Chondrocyte (in vitro differentiated cells): ENCODE results near the gene PFKP. TPM values are rescaled to one million over a fixed set of nuclear protein-coding genes. Genes with fewer than 3 reads are reported as not detected.

Experiments
- DNase-seq: peaks from one replicate; pipeline ENCODE4 v3.0.0; 2021; ENCODE audit warnings: mixed read lengths, low spot score
- H3K27ac Mint-ChIP-seq: one replicate; pipeline ENCODE4 v1.8.0; 2021; ENCODE audit warnings: mild to moderate bottlenecking, moderate library complexity, mixed read lengths; ENCODE audit not compliant: unreplicated experiment
- H3K27me3 Mint-ChIP-seq: 2 replicates; pipeline ENCODE4 v1.8.0; 2021; ENCODE audit warnings: low read depth, mixed read lengths
- H3K36me3 Mint-ChIP-seq: 2 replicates; pipeline ENCODE4 v1.8.0; 2021; ENCODE audit warnings: low read depth, mixed read lengths
- H3K4me1 Mint-ChIP-seq: 2 replicates; pipeline ENCODE4 v1.8.0; 2021; ENCODE audit warnings: low read depth, mild to moderate bottlenecking, mixed read lengths
- H3K4me3 Mint-ChIP-seq: one replicate; pipeline ENCODE4 v1.8.0; 2021; ENCODE audit warnings: mild to moderate bottlenecking, moderate library complexity, mixed read lengths; ENCODE audit not compliant: unreplicated experiment
- H3K9me3 Mint-ChIP-seq: 2 replicates; pipeline ENCODE4 v1.8.0; 2021; ENCODE audit warnings: low read depth, mixed read lengths
- total RNA-seq: library from RNA; stranded (reverse); gene quantifications from 3 replicates; pipeline ENCODE4 v1.2.1, GENCODE V29; 2021
- TF ChIP-seq, protein P1 (sequence below): fragments of 200-600 bp; sonication (generic); IDR thresholded peaks from 2 replicates; pipeline ENCODE4 v1.5.0; 2021; ENCODE audit warnings: antibody characterized with exemption, mild to moderate bottlenecking, moderate library complexity

PFKP gene
- total RNA-seq, 1 donor from 2014 or later = 182 TPM

DNA sequence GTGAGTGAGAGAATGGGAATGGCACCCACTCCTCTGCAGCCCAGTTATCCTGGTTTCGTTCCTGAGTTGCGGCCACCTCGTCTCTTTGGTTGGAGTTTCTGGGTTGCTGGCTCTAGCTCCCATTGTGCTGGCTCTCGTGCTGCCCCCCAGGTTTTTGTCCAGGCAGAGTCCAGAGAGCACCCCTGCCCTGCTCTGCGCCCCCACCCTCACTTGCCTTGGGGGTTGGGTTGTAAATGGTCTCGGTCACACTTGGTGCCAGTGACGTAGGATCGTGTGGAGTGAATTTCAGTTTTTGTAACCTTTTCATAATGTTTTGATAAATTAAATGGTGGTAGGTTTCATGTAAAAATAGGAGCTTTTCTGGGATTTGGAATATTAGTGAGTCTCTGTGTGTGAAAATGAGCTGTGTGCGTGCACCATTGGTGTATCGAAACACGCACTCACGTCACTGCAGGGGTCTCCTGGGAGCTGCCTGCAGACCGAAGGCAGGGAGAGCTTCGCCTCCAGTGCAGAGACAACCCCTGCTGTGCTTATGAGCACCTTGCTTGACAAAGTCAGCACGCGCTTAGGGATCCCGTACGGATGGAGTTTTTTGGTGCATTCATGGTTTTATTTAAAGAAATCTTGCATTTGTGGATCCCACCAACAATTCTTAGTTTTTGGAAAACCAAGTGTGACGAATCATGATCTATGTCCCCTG is 32.9 kb downstream of the PFKP start:
- H3K27me3 Mint-ChIP-seq = no peaks in the 10 kb centered on the region
- no peaks in the 10 kb centered on the region for H3K9me3 Mint-ChIP-seq
- H3K36me3 Mint-ChIP-seq = peaks cover 36% of the 10 kb centered on the region
- no peak for DNase-seq
- TF ChIP-seq, protein P1, sequence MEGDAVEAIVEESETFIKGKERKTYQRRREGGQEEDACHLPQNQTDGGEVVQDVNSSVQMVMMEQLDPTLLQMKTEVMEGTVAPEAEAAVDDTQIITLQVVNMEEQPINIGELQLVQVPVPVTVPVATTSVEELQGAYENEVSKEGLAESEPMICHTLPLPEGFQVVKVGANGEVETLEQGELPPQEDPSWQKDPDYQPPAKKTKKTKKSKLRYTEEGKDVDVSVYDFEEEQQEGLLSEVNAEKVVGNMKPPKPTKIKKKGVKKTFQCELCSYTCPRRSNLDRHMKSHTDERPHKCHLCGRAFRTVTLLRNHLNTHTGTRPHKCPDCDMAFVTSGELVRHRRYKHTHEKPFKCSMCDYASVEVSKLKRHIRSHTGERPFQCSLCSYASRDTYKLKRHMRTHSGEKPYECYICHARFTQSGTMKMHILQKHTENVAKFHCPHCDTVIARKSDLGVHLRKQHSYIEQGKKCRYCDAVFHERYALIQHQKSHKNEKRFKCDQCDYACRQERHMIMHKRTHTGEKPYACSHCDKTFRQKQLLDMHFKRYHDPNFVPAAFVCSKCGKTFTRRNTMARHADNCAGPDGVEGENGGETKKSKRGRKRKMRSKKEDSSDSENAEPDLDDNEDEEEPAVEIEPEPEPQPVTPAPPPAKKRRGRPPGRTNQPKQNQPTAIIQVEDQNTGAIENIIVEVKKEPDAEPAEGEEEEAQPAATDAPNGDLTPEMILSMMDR = no peak
- H3K4me3 Mint-ChIP-seq = no peak overlapping the region
- peaks cover 39% of the 10 kb centered on the region for H3K4me1 Mint-ChIP-seq
- no peak overlapping the region for H3K27ac Mint-ChIP-seq

DNA sequence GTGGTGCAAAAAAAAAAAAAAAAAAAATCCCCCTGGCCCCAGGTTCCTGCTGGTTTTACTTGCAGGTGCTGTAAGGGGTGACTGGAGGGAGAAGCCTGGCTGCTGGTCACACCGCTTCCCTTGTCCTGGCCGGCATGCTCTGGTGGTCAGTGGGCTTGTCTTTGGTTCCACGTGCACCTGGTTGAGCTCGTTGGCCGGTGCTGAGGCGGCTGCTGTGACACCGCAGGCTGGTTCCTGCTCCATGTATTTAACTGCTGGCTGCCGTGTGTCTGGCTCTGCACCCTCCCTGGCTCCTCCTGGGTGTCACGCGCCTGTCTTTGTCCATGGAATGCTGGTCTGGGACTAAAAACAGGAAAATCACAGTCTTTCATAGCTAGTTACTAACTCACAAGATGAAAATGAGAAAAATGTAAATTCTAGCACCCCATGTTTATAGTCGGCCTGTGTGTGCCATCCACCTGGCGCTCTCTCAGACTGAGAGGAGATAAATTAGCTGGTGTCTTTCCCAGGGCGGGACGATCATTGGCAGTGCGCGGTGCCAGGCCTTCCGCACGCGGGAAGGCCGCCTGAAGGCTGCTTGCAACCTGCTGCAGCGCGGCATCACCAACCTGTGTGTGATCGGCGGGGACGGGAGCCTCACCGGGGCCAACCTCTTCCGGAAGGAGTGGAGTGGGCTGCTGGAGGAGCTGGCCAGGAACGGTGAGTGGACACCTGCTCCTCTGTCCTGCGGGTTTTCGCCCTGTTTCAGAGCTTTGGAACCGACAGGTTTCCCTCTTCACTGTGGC is 33.7 kb downstream of the PFKP start:
- H3K4me1 Mint-ChIP-seq = peaks cover 33% of the 10 kb centered on the region

DNA sequence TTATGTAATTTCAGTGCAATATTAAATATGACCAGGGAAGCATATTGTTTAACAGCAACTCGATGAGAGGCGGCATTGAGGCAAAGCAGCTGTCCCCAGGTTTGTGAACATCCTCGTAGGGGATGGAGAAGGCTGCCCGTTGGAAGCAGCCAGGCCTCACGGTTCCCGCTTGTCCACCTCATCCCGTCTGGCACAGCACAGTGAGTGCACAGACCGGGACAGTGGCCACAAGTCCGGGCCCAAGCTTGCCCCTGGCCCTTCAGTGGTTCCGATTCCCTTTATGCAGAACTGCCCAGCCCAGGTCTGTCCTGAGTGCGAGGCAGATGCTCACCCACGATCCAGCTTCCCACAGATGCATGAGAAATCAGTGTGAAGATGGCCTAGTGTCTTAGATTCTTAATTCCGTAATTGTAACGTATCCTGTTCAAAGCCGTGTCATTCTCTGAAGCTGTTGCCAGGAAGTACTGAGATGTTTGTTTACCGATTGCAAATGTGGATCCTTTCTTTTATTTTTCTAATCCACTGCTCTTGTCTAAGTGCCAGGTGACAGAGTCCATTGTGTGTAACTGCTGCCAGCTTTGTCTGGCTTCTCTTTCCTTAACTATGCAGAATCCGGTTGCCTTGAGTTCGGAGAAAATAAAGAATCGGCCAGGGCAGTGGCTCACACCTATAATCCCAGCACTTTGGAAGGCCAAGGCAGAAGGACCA is 35.5 kb downstream of the PFKP start:
- Mint-ChIP-seq H3K9me3 (no peaks in the 10 kb centered on the region), H3K27ac (peak overlapping the region; percentile 24), H3K4me3 (no peak overlapping the region), H3K27me3 (no peaks in the 10 kb centered on the region), H3K4me1 (peaks cover 31% of the 10 kb centered on the region), H3K36me3 (peaks cover 38% of the 10 kb centered on the region)
- TF ChIP-seq, protein P1 = no peak
- peak; percentile 69 for DNase-seq

More for the DNA sequence above, 33.7 kb downstream of the PFKP start:
- DNase-seq = peak; percentile 91
- H3K9me3 Mint-ChIP-seq = no peaks in the 10 kb centered on the region
- no peaks in the 10 kb centered on the region for H3K27me3 Mint-ChIP-seq
- H3K4me3 Mint-ChIP-seq = no peak overlapping the region
- peak overlapping the region; percentile 37 for H3K27ac Mint-ChIP-seq
- TF ChIP-seq, protein P1 = no peak
- H3K36me3 Mint-ChIP-seq = peaks cover 38% of the 10 kb centered on the region

DNA sequence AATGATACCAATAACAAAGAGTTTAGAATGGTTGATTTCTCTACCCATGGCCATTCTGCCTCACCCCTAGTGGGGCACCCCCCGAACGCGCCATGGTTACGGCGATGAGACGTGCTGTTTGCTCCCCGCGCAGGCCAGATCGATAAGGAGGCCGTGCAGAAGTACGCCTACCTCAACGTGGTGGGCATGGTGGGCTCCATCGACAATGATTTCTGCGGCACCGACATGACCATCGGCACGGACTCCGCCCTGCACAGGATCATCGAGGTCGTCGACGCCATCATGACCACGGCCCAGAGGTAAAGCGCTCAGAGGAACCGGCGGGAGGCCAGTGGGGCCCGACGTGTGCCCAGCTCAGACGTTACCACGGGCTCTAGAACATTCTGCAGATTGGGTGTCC is 36.3 kb downstream of the PFKP start:
- peaks cover 37% of the 10 kb centered on the region for H3K4me1 Mint-ChIP-seq
- H3K27me3 Mint-ChIP-seq = no peaks in the 10 kb centered on the region
- H3K36me3 Mint-ChIP-seq = peaks cover 43% of the 10 kb centered on the region
- H3K9me3 Mint-ChIP-seq = no peaks in the 10 kb centered on the region
- DNase-seq = peak; percentile 66
- H3K27ac Mint-ChIP-seq = peak overlapping the region; percentile 36
- no peak overlapping the region for H3K4me3 Mint-ChIP-seq
- TF ChIP-seq, protein P1 = no peak
